ENCODE results near the gene DSCAM. TPM values are rescaled to one million over a fixed set of nuclear protein-coding genes. Genes with fewer than 3 reads are reported as not detected.
A peak's percentile ranks its signal among the peaks of the same experiment; 100 is the strongest.

DSCAM gene
- total RNA-seq, 1 donor from 2014 or later = 4.4 TPM

DNA sequence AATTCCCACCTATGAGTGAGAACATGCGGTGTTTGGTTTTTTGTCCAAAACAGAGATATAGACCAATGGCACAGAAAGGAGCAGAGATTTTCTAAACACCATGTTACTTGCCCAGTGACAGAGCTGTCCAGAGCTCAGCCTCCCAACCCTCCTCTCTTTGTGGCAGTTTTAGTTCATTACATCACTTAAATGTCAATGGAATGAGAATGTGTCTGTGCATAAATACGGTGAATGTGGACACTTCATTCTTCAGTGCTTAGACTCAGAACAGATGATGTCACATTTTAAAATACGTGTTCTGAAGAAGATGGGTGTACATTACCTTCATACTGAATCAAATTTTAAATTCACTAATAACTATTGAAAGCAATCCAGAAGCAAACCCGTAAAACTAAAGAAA lies 374.9 kb downstream of the DSCAM start:
- TF ChIP-seq CTCF (IDR thresholded peaks at IDR 0.05; ENCODE audit: partially characterized antibody, unreplicated experiment) = no peak
- H3K27ac Mint-ChIP-seq (ENCODE audit: unreplicated experiment) = no peak overlapping the region
- no peak overlapping the region for H3K4me3 Mint-ChIP-seq (ENCODE audit: unreplicated experiment)
- H3K27me3 Mint-ChIP-seq (ENCODE audit: unreplicated experiment) = no peaks in the 10 kb centered on the region
- H3K9me3 Mint-ChIP-seq (ENCODE audit: unreplicated experiment) = no peaks in the 10 kb centered on the region
- no peaks in the 10 kb centered on the region for H3K36me3 Mint-ChIP-seq (ENCODE audit: unreplicated experiment)
- DNase-seq = no peak
- no peaks in the 10 kb centered on the region for H3K4me1 Mint-ChIP-seq (ENCODE audit: low read depth, unreplicated experiment)

GRCh38 chr21:40471103-40471502 lies 375.9 kb downstream of the DSCAM start:
- H3K36me3 Mint-ChIP-seq (ENCODE audit: unreplicated experiment) = no peaks in the 10 kb centered on the region
- H3K27me3 Mint-ChIP-seq (ENCODE audit: unreplicated experiment) = no peaks in the 10 kb centered on the region
- H3K9me3 Mint-ChIP-seq (ENCODE audit: unreplicated experiment) = no peaks in the 10 kb centered on the region
- DNase-seq = no peak
- no peak for TF ChIP-seq CTCF (IDR thresholded peaks at IDR 0.05; ENCODE audit: partially characterized antibody, unreplicated experiment)
- H3K4me3 Mint-ChIP-seq (ENCODE audit: unreplicated experiment) = no peak overlapping the region
- H3K4me1 Mint-ChIP-seq (ENCODE audit: low read depth, unreplicated experiment) = no peaks in the 10 kb centered on the region
- no peak overlapping the region for H3K27ac Mint-ChIP-seq (ENCODE audit: unreplicated experiment)

DNA sequence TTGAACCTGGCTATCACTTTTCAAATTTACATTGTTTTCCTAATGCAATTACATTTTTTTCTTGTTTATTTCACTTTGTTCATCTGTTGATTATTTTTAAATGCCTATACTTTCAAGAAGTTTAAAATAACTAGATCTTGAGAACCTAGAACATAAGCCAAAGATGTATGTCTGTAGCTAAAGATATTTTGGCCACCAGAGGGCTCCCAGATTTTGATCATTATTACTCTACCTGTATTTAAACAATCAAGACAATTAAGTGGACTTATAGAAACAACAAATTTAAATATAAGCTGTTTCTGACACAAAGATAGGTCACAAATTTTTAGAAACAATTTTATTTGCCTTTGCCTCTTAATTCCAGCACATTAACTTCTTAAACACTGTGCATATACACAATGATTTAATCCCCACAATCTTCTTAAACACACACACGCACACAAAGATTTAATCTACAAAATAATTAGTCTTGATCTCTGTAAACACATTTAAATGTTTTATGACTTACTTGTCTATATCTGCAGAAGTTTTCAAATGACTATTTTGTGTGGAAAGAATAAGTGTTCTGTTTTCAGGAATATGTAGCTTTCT lies 380.0 kb downstream of the DSCAM start:
- Mint-ChIP-seq H3K36me3 (ENCODE audit: unreplicated experiment) (no peaks in the 10 kb centered on the region), H3K9me3 (ENCODE audit: unreplicated experiment) (no peaks in the 10 kb centered on the region), H3K27me3 (ENCODE audit: unreplicated experiment) (no peaks in the 10 kb centered on the region), H3K4me3 (ENCODE audit: unreplicated experiment) (no peak overlapping the region), H3K4me1 (ENCODE audit: low read depth, unreplicated experiment) (no peaks in the 10 kb centered on the region), H3K27ac (ENCODE audit: unreplicated experiment) (no peak overlapping the region)
- DNase-seq = no peak
- peak; percentile 67 for TF ChIP-seq CTCF (IDR thresholded peaks at IDR 0.05; ENCODE audit: partially characterized antibody, unreplicated experiment)

- Mint-ChIP-seq H3K27me3 (ENCODE audit: unreplicated experiment) (no peaks in the 10 kb centered on the region), H3K4me3 (ENCODE audit: unreplicated experiment) (no peak overlapping the region), H3K9me3 (ENCODE audit: unreplicated experiment) (no peaks in the 10 kb centered on the region), H3K36me3 (ENCODE audit: unreplicated experiment) (no peaks in the 10 kb centered on the region), H3K27ac (ENCODE audit: unreplicated experiment) (no peak overlapping the region), H3K4me1 (ENCODE audit: low read depth, unreplicated experiment) (no peaks in the 10 kb centered on the region)
- TF ChIP-seq CTCF (IDR thresholded peaks at IDR 0.05; ENCODE audit: partially characterized antibody, unreplicated experiment) = no peak
- DNase-seq = no peak
Observed at GRCh38 chr21:40465382-40465781, 381.6 kb downstream of the DSCAM start.

DNA sequence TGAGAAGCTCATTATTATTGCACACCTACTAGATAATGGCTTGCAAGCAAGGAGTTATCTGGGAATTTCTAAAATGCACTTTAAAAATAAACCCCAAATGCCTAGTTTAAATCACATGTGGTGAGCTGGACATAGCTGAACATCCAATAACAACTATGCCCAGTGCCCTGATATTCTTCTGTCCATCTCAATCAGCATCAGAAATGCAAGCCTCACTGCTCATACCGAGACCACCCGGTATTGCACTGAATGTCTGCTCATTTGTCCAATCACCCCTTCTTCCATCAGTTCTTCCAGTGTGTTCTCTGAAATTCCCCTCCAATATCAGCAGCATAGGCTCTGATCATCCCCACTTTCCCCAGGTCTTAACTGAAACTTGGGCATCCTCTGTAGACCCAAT lies 383.8 kb downstream of the DSCAM start:
- no peaks in the 10 kb centered on the region for H3K4me1 Mint-ChIP-seq (ENCODE audit: low read depth, unreplicated experiment)
- no peak for DNase-seq
- H3K27ac Mint-ChIP-seq (ENCODE audit: unreplicated experiment) = no peak overlapping the region
- no peak overlapping the region for H3K4me3 Mint-ChIP-seq (ENCODE audit: unreplicated experiment)
- no peaks in the 10 kb centered on the region for H3K27me3 Mint-ChIP-seq (ENCODE audit: unreplicated experiment)
- H3K36me3 Mint-ChIP-seq (ENCODE audit: unreplicated experiment) = no peaks in the 10 kb centered on the region
- TF ChIP-seq CTCF (IDR thresholded peaks at IDR 0.05; ENCODE audit: partially characterized antibody, unreplicated experiment) = no peak
- no peaks in the 10 kb centered on the region for H3K9me3 Mint-ChIP-seq (ENCODE audit: unreplicated experiment)
